NK-92 (cell line): ENCODE results near the gene CACNA1B.
"Not testable (repeated sequence)": the region's sequence is repeated elsewhere in the genome, so short reads cannot be mapped to it uniquely, and the experiment has no call there.

ENCODE experiments used
- DNase-seq: peaks from one replicate; lab custom pipeline; 2025; ENCODE audit not compliant: unreplicated experiment; lab: John Stamatoyannopoulos, UW

The CACNA1B gene

GRCh38 chr9:137885121-137885520 is 7.5 kb downstream of the CACNA1B start:
- DNase-seq: not testable (repeated sequence)

DNA sequence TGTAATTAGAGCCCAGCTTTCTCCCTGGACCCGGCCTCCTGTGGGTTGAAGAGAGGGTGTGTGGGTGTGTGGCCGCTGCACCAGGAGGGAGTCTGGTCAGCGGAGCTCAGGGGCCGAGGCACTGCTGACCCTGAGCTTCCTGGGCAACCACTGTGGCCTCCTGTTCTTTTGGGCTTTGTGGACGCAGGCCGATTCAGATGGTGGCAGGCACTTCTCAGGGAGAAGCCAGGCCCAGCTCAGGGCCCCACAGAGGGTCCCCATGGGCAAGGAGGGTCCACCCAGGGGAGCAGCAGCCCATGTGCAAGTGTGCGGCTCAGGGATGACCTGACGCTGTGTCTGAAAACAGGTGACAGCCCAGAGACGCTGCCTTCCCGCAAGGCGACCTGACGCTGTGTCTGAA is 11.0 kb downstream of the CACNA1B start:
- DNase-seq: not testable (repeated sequence)

DNA sequence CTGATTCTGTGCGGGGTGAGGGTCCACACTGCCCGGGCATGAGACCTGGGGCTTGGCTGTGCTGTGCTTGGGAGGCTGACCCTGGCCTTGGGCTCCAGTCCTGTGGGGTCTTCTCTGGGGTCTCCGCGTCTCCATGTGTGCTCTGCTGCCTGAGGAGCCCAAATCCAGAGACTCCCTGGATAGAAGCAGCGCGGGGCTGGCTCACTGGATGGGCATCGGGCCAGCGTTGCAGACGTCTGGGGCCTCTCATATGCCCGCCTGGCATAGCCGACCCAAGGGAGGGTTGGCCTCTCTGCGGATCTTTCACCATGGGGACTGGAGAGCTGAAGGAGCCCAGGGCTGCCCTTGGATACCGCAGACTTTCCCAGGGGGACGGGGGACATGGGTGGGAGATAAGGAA is 12.4 kb downstream of the CACNA1B start:
- DNase-seq: not testable (repeated sequence)

DNA sequence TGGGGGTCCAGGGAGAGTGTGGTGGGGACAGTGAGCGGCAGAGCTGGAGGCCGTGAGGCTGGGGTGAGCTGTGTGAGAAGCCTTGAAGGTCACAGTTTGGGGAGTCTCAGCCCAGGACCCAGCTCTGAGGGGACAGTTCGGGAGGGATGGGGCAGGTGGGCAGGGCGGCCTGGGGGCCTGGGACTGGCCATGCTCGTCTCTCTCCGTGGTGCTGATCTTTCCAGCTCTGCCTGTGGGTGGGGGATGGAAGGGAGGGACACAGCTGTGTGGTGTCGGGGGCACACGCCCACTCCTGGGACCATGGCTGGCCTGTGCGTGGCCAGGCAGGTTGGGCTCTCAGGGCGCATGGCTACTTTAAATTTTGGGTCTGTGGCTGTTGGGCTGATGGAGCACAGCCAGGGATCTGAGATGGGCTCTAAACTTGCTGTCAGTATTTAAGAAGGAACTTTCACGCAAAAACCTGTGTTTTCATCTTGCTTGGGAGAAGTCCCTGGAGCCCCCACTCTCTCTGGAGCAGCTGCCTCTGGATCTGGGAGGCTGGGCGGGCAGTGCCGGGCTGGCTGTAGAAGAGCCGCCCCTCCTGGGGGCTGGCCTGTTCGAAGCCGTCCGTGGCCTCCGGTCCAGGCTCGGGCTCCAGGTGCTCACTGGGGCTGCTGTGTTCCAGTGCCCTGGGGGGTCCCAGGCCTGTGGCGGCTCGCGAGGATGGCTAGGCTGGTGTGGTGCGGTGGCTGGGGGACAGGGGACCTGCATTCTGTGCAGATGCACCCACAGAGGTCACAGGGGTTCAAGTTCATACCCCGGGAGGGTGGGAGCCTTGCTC is 13.4 kb downstream of the CACNA1B start:
- not testable (repeated sequence) for DNase-seq

- DNase-seq: no peak
Observed at GRCh38 chr9:137891588-137892423, 14.2 kb downstream of the CACNA1B start.

DNA sequence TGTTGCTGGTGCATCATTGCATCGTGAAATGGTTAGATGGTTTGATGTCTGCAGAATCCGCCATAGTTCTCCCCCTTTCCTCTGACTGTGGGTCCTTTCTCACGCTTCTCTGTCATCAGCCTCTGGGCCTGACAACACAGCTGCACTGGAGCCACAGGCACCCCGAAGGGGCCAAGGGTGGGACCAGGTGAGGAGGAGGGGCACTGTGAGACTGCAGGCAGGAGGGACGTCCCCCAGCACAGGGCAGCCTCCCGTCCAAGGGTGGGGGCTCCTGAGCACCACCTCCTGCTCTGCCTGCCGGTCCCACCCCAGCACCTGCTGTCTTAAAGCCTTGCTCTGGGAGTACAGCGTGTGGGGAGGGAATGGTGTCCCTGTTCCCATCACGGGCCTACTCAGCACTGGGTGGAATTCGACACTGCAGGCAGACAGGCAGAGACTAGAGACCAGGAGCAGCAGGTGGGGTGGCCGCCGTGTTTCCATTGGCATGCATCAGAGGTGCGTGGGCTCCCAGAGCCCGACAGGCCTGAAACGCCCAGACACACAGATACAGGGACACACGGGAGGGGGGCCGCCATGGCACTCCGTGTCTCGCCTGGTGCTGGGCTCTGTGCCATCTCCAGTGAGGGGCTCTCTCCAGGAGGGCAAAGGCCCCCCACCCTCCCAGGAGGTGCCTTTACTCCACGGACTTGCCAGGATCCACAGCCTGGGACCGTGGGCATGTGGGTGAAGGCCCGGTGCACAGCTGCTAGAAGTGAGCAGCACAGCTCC is 15.0 kb downstream of the CACNA1B start:
- no peak for DNase-seq

GRCh38 chr9:137893670-137894069 is 16.1 kb downstream of the CACNA1B start:
- DNase-seq: no peak

- no peak for DNase-seq
Observed at GRCh38 chr9:137899551-137900360, 22.2 kb downstream of the CACNA1B start.

DNA sequence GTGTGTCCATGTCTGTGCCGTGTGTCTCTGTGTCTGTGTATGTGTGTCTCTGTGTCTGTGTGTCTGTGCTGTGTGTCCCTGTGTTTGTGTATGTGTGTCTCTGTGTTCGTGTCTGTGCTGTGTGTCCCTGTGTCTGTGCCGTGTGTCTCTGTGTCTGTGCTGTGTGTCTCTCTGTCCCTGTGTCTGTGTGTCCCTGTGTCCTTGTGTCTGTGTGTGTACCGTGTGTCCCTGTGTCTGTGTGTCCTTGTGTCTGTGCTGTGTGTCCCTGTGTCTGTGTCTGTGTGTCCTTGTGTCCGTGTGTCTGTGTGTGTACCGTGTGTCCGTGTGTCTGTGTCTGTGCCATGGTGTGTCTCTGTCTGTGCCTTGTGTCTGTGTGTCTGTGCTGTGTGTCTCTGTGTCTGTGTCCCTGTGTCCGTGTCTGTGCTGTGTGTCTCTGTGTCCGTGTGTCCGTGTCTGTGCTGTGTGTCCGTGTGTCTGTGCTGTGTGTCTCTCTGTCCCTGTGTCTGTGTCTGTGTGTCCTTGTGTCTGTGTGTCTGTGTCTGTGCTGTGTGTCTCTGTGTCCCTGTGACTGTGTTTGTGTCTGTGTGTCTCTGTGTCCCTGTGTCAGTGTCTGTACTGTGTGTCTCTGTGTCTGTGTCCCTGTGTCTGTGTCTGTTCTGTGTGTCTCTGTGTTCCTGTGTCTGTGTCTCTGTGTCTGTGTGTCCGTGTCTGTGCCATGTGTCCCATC is 23.2 kb downstream of the CACNA1B start:
- DNase-seq: no peak

GRCh38 chr9:137902646-137903045 is 25.1 kb downstream of the CACNA1B start:
- DNase-seq: no peak

- DNase-seq: no peak
Observed at GRCh38 chr9:137905740-137906139, 28.2 kb downstream of the CACNA1B start.

GRCh38 chr9:137907776-137908175 is 30.2 kb downstream of the CACNA1B start:
- no peak for DNase-seq

DNA sequence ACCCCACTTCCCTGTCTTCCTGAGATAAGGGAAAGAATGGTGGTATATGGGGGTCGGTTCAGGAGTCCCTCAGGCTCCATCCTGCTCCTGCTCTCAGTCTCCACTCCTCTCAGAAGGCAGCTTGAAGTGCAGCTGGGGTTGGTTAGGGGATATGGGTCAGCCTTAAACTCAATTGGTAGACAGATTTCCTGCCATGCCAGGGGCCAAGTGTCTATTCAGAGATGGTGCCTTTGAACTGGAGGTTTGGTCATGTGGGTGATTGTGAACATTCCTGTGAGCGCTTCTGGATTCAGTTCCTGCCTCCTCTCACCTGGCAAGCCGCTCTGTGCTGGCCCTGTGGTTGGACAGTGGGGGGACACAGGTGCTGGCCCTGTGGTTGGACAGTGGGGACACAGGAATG is 35.1 kb downstream of the CACNA1B start:
- DNase-seq: no peak

GRCh38 chr9:137913132-137913531 is 35.5 kb downstream of the CACNA1B start:
- no peak for DNase-seq

DNA sequence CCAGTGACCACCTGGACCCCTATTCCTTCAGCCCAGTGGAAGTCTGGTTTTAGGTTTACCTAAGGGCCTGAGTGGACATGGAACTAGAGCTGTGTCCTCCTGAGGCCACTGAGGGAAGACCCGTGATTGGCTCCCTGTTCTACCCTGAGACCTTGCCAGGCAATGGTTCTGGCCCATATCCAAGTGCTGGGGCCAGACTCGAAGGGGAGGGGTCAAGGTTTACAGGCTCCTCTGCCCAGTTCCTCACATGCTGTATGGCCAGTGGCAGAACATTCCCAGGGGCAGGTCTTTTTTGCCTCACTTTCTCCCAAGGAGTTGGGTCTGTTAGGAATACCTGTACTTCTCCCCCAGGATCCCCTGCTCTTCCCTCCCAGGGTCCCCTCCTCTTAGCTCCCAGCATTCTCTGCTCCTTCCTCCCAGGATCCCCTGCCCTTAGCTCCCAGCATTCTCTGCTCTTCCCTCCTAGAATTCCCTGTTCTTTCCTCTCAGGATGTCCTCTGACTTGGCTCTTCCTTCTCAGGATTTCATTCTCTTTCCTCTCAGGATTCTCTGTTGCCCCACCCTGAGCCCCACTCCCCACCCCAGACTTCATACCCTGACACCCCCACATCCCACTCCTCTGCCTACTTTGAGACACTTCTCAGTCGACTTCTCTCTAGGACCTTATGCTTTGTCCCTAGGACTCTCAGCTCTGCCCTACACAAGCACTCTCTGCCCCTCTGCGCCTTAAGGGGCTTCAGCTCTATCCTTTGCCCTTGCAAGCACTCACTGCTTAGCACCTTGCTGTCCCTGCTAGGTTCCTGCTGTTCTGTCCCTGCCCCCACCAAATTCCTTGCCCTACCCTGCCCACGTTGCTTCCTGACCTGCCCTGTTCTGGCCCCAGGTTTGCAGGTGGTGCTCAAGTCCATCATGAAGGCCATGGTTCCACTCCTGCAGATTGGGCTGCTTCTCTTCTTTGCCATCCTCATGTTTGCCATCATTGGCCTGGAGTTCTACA is 36.5 kb downstream of the CACNA1B start:
- no peak for DNase-seq

DNA sequence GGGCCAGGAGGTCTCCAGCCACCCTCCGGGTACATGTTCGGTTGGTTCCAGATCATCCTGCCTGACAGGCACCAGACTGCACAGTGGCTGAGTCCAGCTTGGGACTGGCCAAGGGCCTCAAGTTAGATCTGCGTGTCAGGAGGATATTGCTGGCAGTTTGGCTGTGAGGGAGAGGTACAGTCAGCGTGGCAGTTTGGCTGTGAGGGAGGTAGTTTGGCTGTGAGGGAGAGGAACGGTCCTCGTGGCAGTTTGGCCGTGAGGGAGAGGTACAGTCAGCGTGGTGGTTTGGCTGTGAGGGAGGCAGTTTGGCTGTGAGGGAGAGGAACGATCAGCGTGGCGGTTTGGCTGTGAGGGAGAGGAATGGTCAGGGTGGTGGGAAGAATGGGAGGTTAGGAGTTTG is 39.0 kb downstream of the CACNA1B start:
- DNase-seq: no peak

DNA sequence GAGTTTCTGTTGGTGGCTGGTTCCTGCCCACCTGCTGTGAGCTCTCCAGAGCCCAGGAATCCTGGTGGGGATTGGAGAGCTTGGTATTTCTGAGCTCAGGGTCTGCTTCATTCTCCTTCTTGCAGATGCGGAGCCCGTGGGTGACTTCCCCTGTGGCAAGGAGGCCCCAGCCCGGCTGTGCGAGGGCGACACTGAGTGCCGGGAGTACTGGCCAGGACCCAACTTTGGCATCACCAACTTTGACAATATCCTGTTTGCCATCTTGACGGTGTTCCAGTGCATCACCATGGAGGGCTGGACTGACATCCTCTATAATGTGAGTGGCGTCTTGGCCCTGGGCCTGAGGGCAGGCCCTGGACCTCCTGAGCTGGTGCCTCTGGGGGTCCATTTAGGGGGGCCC is 39.5 kb downstream of the CACNA1B start:
- DNase-seq: no peak

GRCh38 chr9:137917795-137918194 is 40.2 kb downstream of the CACNA1B start:
- no peak for DNase-seq
